ENCODE results near the gene TEX28.
"Not testable (repeated sequence)": the region's sequence is repeated elsewhere in the genome, so short reads cannot be mapped to it uniquely, and the experiment has no call there.

TEX28 gene, protein sequence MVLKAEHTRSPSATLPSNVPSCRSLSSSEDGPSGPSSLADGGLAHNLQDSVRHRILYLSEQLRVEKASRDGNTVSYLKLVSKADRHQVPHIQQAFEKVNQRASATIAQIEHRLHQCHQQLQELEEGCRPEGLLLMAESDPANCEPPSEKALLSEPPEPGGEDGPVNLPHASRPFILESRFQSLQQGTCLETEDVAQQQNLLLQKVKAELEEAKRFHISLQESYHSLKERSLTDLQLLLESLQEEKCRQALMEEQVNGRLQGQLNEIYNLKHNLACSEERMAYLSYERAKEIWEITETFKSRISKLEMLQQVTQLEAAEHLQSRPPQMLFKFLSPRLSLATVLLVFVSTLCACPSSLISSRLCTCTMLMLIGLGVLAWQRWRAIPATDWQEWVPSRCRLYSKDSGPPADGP

DNA sequence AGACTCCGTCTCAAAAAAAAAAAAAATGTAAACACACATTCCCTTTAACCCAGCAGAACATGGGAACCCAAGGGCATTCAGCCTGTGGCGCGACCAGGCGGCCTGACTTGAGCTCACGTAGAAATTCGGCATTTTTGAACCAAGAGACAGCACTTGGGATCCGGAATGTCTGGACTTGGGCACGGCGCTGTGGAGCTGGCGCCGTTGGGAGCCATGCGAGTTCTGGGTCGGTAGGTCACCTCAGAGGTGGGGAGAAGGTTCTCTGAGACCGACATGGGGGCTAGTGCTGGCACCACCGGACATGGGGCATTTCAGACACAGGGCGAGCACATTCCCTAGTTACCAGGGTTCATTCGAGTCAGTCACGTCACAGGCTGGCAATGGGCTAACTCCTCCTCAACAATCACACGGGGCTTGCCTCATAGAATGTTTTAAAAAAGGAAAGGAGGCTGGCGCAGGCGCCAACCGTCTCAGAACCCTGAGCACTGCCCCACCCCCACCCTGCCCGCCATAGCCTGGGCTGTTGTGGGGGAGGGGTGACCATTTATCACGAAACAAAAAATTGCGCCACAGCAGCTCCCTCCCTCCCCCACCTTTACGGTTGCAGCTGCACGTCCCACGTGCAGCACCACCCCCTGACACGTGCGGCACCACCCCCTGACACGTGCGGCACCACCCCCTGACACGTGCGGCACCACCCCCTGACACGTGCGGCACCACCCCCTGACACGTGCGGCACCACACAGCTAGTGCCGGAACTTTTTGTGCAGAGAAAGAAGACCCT is at the start of gene TEX28:
Gene TEX28, minus strand, starts transcription at position 334 of the 784 bp plus-strand sequence. CDS start 3,007 bp downstream, outside the sequence.
- DNase-seq (ENCODE audit: low read depth in 2 of 2) = no peak

DNA sequence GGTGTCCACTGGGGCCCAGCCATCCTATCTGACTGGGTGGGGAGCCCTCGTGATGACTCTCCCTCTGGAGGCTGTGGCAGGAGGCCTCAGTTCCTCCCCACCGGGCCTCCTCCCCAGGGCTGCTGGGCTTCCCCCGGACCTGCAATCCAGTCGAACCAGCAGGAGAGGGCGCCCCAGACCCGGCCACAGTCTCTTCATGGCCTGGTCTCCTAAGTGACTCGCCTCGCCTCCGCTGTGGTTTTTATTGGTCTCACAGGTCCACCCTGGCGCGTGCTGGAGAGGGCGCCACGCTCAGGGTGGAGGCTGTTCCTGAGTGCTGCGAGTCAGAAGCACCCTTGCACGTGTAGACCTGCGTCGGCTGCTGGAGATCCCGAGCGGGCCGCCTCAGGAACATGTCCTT is 48.7 kb upstream of the TEX28 start:
- DNase-seq (ENCODE audit: low read depth in 2 of 2) = not testable (repeated sequence)

DNA sequence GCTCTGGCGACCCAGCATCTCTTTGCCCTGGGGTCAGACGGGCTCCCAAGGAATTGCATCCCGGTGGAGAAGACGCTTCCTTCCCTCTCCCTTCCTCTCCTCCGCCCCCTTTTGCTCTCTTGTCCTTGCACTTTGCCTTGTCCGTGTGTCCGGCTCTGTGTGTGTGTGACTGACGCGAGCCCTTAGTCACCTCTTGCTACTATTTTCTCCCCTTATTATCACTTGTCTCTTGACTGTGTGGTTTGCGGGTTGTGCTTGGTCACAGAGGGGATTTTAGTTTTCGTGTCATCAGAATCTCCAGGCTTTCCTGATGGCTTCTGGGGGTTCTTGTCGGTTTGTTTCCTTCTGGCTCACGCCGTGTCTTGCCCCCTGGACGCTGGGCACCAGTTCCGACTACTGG is 48.1 kb upstream of the TEX28 start:
- not testable (repeated sequence) for DNase-seq (ENCODE audit: low read depth in 2 of 2)

DNA sequence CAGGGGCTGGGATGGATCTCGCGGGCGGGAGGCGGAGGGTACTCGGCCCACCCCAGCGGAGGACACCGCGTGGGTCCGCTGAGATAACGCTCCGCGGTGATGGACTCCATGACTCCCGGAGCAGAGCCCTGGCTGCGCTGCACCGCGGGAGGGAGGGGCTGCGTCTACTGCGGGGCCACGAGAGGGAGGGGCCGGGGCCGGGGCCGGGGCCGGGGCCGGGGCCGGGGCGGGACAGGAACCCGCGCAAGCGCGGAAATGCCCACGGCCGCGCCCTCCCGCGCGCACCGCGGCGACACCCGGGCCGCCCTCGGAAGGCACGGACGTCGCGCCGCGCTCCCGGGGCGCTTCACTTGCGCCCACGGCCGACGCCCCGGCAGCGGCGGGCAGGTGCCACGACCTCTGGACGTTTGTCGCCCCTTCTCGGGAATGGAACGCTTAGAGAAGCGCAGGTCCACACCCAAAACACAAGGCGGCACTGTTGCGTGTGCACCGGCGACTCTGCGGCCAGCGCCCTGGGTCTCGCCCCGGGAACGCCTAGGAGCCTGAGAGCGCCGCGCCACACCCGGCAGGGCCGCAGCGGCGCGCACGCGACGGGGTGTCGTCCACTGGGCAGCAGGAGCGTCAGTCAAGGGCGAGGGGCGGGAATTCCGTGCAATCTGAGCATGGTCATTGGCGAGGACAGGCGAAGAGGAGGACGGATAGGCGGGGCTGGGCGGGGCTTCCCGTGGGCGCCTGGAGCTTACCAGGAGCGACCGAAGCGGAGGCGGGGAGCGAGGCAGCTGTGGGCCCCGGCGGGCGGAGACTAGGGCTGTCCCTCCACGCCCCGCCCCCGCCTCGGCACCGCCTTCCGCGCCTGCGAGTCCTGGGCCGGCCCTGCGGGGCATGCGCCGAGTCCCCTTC is 46.7 kb upstream of the TEX28 start:
- DNase-seq (ENCODE audit: low read depth in 2 of 2) = not testable (repeated sequence)

DNA sequence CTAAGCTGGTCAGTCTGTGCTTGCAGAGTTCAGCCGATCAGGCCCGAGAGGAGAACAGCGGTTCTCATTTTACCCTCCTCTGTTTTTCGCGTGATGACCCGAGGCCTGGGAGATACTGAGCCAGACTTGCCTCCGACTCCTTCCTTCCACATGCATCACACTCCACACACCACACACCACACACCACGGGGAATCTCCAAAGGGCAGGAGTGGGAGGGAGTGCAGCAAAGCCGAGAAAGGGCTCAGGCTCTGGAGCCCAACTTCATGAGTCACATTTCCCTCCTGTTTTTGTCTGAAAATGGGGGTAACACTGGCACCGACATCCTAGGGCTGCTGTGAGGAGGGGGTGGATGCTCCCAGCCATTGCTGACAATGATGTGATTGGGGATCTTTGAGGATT is 39.6 kb upstream of the TEX28 start:
- DNase-seq (ENCODE audit: low read depth in 2 of 2) = no peak

DNA sequence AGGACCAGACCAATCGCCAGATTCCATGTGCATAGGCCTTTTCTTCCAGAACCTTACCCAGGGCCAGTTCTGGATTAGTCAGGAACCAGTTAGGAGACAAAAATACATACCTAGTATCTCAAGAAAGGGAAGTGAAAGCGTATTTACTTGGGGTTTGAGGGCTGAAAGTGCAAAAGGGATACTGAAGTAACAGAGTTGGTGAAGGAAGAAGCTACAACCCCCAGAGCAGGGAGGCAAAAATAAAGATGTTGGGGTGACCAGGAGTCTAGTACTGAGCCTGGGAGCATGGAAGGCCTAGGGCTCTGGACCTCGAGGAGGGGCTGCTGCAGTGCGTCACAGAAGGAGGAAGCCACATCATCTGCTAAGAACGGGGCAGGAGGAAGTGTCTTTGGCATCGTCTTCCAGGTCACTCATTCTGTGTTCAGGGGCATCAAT is 38.9 kb upstream of the TEX28 start:
- no peak for DNase-seq (ENCODE audit: low read depth in 2 of 2)

DNA sequence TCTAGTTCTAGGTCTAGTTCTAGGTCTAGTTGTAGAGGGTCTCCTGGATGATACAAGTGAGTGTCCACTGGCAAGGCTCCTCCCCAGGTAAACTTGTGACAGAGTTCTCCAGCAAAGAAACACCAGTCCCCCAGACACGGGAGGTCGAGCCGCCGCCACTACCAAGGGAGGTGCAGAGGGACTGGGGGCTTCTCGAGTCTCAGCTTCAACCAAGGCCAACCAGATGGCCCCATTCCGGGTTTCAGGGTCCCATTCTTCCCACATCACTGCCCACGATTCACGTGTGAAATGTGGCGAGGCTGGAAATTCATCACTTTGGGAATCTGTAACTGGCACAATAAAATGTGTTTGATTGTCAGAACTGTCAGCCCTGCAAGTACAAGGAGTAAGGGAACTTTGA is 38.2 kb upstream of the TEX28 start:
- DNase-seq (ENCODE audit: low read depth in 2 of 2) = no peak

DNA sequence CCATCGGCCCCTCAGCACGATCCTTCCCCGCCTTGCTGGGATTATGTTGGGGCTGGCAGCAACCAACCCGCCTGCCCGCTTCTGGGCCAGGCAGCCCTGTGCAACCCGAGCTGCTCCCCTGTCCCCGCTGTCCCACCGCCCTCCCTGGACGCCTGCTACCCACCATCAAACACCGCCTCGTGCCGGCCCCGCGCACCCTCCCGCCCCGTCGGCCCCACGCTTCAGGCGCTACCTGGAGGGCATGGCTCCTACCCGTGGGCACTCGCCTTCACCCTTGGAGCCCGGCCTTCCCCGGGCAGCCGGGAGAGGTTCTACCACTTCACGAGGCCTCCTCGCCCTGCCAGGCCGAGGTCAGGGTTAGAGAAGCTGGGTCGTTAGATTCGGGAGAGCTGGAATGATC is 37.6 kb upstream of the TEX28 start:
- DNase-seq (ENCODE audit: low read depth in 2 of 2) = no peak

DNA sequence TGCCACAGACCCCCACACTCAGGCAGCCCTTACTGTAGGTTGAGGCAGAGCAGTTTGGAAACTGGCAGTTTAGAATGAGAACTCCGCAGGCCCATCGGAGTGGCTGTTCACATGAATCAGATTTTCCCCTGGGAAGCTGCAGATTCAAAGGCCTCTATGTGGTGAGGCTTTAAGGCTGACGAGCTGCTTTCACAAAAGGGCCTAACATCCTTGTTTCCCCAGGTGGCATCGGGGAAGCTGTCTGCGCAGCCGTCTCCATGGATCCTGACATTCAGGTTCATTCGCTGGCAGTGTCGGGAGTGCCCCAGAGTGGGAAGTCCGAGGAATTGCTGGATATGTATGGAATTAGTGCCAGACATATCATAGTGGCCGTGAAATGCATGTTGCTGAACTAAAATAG is 34.4 kb upstream of the TEX28 start:
- DNase-seq (ENCODE audit: low read depth in 2 of 2) = no peak

DNA sequence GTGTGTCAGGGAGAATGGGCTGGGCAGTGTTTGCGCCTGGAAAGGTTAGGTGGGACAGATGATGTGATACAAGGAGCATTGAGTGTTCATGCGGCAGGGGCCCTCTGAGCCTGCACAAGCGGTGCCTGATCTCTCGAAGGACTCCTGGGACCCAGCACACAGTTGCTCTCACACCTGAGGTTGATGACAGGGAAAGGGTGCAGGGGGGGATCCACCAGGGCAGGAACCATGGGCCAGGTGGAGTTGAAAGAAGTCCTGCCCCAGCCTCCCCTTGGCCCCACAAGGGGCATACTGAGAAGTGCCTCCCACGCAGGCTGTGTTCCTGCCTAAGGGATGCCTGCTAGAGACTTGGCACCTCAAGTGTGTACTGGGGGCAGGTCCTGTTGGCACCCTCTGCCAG is 33.7 kb upstream of the TEX28 start:
- DNase-seq (ENCODE audit: low read depth in 2 of 2) = no peak

DNA sequence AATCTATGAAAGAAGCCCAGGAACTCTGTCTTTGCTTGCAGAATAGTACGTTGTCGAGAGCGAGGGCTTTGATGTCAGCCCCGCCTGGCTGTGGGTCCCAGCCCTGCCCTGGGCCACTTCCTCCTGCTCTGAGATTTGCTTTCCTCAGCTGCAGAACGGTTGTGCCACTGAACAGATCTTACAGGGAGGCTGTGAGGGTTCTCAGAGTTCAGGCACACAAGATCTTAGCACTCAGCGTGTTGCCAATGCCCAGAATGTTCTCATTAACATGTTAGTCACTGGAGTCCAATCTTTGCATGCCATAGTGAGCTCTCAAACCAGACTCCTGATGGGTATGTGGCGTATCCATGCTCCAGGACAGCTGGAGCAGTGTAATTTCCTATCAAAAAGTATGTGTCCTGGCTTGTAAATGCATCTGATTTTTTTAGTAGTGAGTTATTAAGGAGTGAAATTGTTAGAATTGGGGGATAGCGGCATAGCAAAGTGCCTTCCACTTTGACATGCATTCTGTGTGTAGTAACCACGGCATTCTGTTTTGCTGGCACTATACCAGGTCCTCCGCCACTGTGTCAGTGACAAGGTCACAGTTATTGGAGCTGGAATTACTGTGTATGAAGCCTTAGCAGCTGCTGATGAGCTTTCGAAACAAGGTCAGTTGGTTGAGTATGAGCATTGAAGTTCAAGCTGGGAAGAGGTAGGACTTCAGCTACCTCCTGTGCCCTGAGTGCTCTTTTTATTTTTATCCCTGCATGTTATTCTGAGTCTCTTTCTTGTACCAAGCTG is 32.3 kb upstream of the TEX28 start:
- DNase-seq (ENCODE audit: low read depth in 2 of 2) = no peak

DNA sequence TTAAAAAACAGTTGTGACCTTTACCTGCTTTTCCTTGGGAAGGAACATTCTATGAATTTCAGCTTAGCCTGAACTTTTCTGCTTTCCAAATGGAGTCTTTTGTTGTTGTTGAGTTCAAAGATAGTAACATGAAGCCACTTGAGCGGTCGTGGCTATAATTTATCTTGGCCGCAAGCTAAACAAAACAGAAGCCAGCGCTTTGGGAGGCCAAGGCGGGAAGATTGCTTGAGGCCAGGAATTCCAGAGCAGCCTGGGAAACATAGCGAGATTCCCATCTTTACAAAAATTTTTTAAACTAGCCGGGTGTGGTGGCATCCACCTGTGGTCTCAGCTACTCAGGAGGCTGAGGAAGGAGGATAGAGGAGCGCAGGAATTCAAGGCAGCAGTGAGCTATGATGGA is 30.6 kb upstream of the TEX28 start:
- DNase-seq (ENCODE audit: low read depth in 2 of 2) = no peak

DNA sequence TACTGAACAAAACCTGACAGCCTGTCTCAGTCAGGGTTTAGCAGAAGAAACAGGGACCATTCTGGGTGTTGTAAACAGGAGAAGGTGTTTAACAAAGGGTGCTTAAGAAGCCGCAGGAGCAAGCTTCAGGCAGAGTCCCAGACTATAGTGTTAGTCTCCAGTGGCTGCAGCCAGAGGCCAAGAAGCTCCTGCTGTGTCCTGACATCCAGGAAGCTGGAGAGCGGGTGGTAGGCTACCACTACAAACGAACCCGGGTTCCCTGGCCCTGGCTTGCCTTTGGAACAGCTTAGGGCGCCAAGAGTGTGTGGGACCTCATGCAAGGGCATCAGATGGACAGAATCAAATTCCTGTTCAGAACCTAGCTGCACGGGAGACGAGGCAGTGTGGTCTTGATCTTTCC is 28.6 kb upstream of the TEX28 start:
- DNase-seq (ENCODE audit: low read depth in 2 of 2) = no peak

DNA sequence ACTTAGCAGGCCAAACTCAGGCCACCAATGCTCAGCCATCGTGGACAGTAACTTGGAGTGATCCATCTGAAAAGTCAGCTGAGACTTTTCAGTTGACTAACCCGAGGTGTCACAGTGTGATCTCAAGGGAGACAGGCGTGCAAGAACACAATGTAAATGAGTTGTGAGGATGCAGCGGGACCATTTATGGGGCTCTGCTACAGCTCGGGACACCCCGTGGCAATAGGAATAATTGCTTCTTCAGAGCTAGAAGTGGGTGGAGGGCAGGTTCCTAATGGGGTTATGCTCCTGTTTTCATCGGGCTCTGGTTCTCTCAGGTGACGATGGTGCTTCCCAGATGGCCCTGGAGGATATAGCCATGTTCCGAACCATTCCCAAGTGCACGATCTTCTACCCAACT is 28.0 kb upstream of the TEX28 start:
- no peak for DNase-seq (ENCODE audit: low read depth in 2 of 2)

DNA sequence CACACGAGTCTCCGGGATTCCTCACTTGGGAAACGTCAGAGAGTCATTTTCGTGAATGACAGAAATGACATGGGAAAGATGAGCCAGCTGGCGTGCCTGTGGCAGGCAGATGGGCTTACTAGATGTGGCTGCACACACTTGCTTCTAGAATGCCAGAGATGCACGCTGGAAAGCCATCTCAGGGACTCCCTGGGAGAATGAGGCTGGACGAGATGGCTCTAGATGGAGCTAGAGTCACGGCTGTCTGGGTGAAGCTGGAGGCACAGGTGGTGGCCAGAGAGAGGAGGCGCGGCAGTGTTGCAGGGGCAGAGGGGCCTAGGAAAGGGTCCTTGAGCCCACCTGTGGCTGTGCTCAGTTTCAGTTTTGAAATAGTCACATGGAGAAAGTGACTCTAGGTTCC is 26.7 kb upstream of the TEX28 start:
- no peak for DNase-seq (ENCODE audit: low read depth in 2 of 2)

DNA sequence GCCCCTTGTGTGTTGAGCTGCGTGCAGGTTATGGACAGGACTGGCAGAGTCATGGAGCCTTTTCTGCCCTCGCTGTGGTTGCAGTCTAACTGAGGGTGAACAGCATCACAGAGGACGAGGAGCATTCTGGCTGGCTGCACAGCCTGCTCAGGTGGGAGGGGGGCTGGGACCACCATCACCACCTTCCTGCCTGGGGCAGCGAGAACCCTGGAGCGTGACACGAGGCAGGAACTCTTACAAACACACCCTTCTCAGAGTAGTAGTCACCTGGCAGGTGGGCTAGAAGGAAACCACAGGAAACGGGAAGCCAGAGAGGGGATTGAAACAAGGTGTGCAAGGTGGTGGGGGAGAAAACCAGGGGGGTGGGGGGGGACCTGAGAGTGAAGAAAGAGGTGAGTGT is 26.2 kb upstream of the TEX28 start:
- DNase-seq (ENCODE audit: low read depth in 2 of 2) = no peak

DNA sequence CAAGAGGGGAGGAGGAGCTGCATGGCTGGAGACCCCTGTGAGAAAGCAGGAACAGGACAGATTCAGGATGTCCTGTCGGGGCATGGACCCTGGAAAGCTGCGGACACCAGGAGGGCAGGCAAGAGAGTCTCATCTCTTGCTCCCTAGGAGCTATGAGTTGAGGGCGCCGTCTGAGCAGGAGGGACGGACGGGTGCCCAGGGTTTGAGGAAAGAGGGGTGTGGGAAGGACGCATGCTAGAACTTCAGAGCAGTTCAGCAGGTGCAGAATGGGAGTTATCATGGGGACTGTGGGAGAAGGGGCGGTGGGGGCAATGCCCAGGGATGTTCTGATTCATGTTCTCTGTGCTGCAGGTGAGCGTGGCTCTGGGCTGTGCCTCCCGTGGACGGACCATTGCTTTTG is 25.5 kb upstream of the TEX28 start:
- no peak for DNase-seq (ENCODE audit: low read depth in 2 of 2)

DNA sequence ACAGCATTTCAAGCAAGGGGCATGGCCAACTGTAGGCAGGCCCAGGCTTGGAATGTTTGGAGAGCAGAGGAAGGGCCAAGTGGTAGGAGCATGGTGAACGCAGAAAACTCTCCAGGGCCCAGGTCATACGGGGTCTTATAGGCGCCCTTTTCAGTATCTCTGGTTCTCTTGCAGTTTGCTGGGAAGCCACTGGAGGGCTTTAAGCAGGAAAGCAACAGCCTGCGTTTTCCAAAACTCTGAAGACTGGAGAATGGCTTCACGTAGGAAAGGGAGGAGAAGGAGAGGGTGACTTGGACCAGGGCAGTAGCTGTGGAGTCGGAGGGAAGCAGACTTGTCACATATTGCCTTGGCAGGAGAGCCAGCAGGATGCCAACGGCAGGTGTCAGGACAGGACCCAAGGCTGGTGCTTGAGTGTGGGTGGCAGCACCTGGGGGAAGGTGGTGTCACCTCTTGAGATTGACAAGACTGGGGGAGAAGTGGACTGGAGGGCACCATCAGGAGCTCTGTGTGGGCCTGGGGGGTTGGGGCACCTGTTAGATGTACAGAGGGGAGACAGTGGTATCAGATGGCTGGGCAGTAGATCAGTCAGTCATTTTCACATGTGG is 22.6 kb upstream of the TEX28 start:
- DNase-seq (ENCODE audit: low read depth in 2 of 2) = no peak

DNA sequence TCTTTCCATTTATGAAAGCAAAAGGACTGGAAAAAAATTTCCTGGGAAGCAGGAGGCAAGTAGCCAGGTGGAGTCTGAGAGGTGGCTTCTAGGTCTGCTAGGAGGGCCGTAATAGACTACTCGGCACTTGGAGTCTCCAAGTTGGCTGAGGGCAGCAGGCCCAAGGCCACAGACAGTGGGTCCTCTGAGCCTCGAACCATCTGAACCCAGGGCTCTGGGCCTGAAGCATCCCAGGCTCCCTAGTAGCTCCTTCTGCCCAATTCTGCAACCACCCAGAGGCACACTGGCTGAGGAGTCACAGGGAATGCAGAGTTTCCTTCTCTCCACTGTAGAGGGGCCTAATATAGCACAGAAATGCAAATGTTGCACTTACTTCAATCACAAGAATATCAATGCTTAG is 20.5 kb upstream of the TEX28 start:
- no peak for DNase-seq (ENCODE audit: low read depth in 2 of 2)

DNA sequence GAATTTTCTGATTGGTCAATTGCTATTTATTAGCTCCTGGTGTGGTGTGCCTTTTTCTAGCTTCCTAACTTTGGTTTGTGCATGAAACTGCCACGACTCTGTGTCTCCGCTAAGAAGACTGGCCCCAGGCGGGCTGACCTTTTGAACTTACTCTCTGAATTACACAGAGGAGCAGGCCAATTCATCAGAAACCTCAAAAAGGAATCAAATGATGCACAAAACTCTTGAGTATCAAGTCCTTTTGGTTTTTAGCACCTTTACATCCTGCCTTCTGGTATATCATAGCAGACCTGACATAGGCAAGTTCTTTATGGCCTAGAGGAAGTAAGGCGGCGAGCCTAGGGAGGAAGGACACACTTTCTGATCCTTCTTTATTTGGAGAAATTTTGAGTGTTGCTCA is 18.2 kb upstream of the TEX28 start:
- no peak for DNase-seq (ENCODE audit: low read depth in 2 of 2)

DNA sequence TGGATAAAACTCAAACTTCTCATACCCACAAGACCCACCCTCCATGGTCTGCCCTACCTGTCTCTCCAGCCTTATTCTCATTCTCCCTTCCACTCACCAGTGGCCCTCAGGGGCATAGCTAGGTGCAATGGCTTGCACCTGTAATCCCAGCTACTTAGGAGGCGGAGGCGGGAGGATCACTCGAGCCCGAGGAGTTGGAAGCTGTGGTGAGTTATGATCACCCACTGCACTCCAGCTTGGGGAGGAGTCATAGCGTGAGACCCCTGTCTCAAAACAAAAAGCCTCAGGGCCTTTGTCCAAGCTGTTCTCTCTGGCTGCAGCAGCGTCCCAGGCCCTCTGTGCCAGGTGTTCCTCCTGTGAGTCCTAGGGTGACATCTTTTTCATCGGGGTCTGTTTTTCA is 17.2 kb upstream of the TEX28 start:
- DNase-seq (ENCODE audit: low read depth in 2 of 2) = no peak

Measured in activated CD8-positive, alpha-beta memory T cell treated with anti-CD3 and anti-CD28 coated beads for 4 hours (primary cell).